Neural crest cell (in vitro differentiated cells): ENCODE data around the gene UNC5A. TPM values are rescaled to one million over a fixed set of nuclear protein-coding genes. Genes with fewer than 3 reads are reported as not detected.

ENCODE experiments used
- DNase-seq: peaks from one replicate; pipeline ENCODE4 v3.0.0; 2021; ENCODE audit warnings: low read depth, mixed read lengths, low spot score
- H3K27ac Mint-ChIP-seq: one replicate; pipeline ENCODE4 v1.8.0; 2021; ENCODE audit warnings: mild to moderate bottlenecking, mixed read lengths; ENCODE audit not compliant: unreplicated experiment
- H3K27me3 Mint-ChIP-seq: 2 replicates; pipeline ENCODE4 v1.8.0; 2021; ENCODE audit warnings: low read depth, mild to moderate bottlenecking, mixed read lengths
- H3K36me3 Mint-ChIP-seq: 2 replicates; pipeline ENCODE4 v1.8.0; 2021; ENCODE audit warnings: low read depth, mild to moderate bottlenecking, mixed read lengths
- H3K4me1 Mint-ChIP-seq: 2 replicates; pipeline ENCODE4 v1.8.0; 2021; ENCODE audit warnings: mixed read lengths
- H3K4me3 Mint-ChIP-seq: one replicate; pipeline ENCODE4 v1.8.0; 2021; ENCODE audit warnings: mild to moderate bottlenecking, mixed read lengths
- H3K9me3 Mint-ChIP-seq: 2 replicates; pipeline ENCODE4 v1.8.0; 2021; ENCODE audit warnings: mixed read lengths
- total RNA-seq: library from RNA; stranded (reverse); gene quantifications from 2 replicates; pipeline ENCODE4 v1.2.1, GENCODE V29; 2021
- TF ChIP-seq, protein P1 (sequence below): fragments of 200-600 bp; sonication (generic); conservative IDR thresholded peaks from 2 replicates; pipeline ENCODE4 v1.5.0; 2021; ENCODE audit warnings: antibody characterized with exemption, mild to moderate bottlenecking

Gene UNC5A
- total RNA-seq, 1 donor from 2014 or later = 0.70 TPM

DNA sequence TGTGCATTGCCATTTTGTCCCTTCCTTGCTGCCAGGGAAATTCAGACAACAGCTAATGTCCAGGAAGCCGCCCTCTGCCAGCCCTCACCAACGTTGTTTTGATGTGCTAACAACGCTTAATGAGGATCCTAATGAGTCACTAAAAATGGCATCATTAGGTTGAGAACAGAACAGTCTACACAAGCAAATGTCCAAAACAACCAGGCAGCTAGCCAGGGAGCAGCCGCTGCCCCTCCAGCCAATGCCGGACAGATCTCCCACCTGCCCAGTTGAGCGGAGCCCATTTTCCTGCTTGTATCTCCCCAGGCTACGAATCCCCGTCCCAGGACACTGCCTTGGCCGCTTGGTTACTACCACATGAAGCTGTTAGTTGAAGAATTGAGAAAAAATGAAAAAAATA, 40.4 kb upstream of the UNC5A start:
- Mint-ChIP-seq H3K27me3 (peaks cover 86% of the 10 kb centered on the region), H3K4me1 (peaks cover 2% of the 10 kb centered on the region), H3K9me3 (no peaks in the 10 kb centered on the region), H3K4me3 (no peak overlapping the region), H3K36me3 (no peaks in the 10 kb centered on the region), H3K27ac (no peak overlapping the region)
- DNase-seq = no peak
- TF ChIP-seq, protein P1, sequence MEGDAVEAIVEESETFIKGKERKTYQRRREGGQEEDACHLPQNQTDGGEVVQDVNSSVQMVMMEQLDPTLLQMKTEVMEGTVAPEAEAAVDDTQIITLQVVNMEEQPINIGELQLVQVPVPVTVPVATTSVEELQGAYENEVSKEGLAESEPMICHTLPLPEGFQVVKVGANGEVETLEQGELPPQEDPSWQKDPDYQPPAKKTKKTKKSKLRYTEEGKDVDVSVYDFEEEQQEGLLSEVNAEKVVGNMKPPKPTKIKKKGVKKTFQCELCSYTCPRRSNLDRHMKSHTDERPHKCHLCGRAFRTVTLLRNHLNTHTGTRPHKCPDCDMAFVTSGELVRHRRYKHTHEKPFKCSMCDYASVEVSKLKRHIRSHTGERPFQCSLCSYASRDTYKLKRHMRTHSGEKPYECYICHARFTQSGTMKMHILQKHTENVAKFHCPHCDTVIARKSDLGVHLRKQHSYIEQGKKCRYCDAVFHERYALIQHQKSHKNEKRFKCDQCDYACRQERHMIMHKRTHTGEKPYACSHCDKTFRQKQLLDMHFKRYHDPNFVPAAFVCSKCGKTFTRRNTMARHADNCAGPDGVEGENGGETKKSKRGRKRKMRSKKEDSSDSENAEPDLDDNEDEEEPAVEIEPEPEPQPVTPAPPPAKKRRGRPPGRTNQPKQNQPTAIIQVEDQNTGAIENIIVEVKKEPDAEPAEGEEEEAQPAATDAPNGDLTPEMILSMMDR = no peak

DNA sequence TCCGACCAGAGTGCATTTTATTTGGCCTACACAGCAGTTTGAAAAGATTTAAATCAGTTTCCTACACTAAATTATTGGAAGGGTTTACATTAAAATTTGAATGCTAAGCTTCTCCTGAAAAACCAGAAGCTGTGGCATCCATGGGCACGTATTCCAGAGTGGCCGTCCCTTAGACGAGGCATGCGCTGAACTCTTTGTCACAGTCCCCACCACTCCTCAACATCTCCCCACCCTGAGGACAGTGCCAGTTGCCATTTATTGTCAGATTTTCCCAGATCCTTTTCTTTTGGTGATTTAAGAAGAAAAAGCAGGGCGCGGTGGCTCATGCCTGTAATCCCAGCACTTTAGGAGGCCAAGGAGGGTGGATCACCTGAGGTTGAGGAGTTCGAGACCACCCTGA, 39.9 kb upstream of the UNC5A start:
- no peak for DNase-seq
- no peak overlapping the region for H3K4me3 Mint-ChIP-seq
- no peaks in the 10 kb centered on the region for H3K36me3 Mint-ChIP-seq
- H3K27ac Mint-ChIP-seq = no peak overlapping the region
- peaks cover 3% of the 10 kb centered on the region for H3K4me1 Mint-ChIP-seq
- H3K9me3 Mint-ChIP-seq = no peaks in the 10 kb centered on the region
- TF ChIP-seq, protein P1 = no peak
- peaks cover 86% of the 10 kb centered on the region for H3K27me3 Mint-ChIP-seq

DNA sequence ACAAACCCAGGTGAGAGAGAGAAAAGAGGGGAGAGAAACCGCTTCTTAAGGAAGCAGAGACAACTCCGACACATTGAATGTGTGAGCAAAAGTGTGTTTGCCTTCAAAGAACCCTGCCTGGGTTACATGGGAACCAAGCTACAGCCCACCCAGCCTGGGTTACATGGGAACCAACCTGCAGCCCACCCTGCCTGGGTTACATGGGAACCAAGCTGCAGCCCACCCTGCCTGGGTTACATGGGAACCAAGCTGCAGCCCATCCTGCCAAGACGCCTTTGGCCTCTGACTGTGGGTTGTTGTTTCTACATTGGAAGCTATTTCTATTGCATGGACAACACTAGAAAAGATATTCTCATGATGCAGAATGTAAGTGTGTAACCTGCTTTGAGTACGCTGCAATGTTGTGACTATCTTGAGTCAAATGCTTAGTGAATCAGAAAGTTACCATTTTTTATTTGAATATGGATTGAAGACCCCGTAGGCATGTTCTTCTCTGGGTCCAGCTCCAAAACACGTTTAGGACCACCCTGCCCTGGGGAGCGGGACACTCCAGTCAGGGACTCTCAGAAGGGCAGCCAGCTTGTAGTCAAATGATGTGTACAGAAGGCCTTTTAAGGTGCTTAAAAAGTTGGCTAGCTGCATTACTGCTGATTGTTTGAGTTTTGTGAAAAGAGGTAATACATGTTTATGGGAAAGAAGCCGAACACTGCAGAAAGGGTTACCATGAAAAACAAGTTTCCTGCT, 39.1 kb upstream of the UNC5A start:
- H3K27ac Mint-ChIP-seq = no peak overlapping the region
- TF ChIP-seq, protein P1 = no peak
- H3K9me3 Mint-ChIP-seq = no peaks in the 10 kb centered on the region

DNA sequence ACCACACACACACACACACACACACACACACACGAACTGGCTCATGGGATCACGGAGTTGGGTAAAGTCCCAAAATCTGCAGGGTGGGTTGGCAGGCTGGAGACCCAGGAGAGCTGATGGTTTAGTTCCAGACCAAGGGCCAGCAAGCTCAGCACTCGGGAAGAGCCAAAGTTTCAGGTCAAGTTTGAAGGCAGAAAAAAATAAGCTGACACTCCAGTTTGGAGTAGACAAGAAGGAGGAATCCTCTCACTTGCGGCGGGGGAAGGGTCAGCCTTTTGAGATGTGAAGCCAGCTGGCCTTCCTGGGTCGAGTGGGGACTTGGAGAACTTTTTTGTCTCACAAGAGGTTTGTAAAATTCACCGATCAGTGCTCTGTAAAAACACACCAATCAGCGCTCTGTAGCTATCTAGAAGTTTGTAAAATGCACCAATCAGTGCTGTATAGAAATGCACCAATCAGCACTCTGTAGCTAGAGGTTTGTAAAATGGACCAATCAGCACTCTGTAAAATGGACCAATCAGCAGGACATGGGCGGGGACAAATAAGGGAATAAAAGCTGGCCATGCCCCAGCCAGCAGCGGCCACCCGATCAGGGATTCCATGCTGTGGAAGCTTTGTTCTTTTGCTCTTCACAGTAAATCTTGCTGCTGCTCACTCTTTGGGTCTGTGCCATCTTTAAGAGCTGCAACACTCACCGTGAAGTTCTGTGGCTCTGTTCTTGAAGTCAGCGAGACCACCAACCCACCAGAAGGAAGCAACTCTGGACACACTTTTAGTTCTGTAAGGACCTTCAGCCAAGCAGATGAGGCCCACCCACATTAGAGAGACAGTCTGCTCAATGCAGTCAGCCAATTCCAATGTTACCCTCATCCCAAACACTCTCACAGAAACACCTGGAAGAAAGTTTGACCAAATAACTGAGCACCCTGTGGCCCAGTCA, 37.8 kb upstream of the UNC5A start:
- H3K36me3 Mint-ChIP-seq = no peaks in the 10 kb centered on the region
- TF ChIP-seq, protein P1 = no peak
- H3K27ac Mint-ChIP-seq = no peak overlapping the region
- no peak overlapping the region for H3K4me3 Mint-ChIP-seq
- peaks cover 87% of the 10 kb centered on the region for H3K27me3 Mint-ChIP-seq
- no peak for DNase-seq
- no peaks in the 10 kb centered on the region for H3K9me3 Mint-ChIP-seq
- H3K4me1 Mint-ChIP-seq = peaks cover 3% of the 10 kb centered on the region

More for the DNA sequence above, 39.1 kb upstream of the UNC5A start:
- peaks cover 3% of the 10 kb centered on the region for H3K4me1 Mint-ChIP-seq
- no peaks in the 10 kb centered on the region for H3K36me3 Mint-ChIP-seq
- DNase-seq = no peak
- peaks cover 86% of the 10 kb centered on the region for H3K27me3 Mint-ChIP-seq
- no peak overlapping the region for H3K4me3 Mint-ChIP-seq

DNA sequence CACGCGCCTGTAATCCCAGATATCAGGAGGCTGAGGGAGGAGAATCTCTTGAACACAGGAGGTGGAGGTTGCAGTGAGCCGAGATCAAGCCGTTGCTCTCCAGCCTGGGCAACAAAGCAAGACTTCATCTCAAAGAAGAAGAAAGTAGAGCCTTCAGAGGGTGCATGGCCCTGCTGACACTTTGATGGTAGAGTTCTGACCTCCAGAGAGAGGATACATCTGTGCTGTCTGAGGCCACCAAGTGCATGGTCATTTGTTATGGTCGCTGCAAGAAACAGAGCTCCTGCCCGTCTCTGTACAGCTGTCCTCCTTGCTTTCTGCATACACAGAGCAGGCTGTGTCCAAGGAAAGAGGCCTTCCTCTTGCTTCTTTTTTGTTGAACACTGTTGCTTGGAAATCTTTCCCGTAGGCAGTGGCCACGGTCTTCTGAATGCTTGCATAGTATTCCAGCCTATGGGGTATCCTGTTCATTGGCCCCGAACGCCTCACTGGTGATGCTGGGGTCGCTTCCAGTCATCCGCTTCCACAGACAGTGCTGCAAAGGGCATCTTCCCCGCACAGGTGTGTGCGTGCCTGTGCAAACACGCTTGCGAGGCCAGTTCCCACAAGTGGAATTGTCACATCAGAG, 36.8 kb upstream of the UNC5A start:
- DNase-seq = no peak
- H3K27me3 Mint-ChIP-seq = peaks cover 84% of the 10 kb centered on the region

More for the DNA sequence above, 36.8 kb upstream of the UNC5A start:
- Mint-ChIP-seq H3K4me3 (no peak overlapping the region), H3K36me3 (no peaks in the 10 kb centered on the region), H3K4me1 (peaks cover 3% of the 10 kb centered on the region), H3K9me3 (no peaks in the 10 kb centered on the region), H3K27ac (no peak overlapping the region)
- TF ChIP-seq, protein P1 = no peak
